NK-92 (cell line): ENCODE results near the gene PPP1R13B.
"Not testable (repeated sequence)": the region's sequence is repeated elsewhere in the genome, so short reads cannot be mapped to it uniquely, and the experiment has no call there.

Source experiments
- DNase-seq: peaks from one replicate; lab custom pipeline; 2025; ENCODE audit not compliant: unreplicated experiment; lab: John Stamatoyannopoulos, UW

The PPP1R13B gene

GRCh38 chr14:103802356-103802755 lies 45.0 kb downstream of the PPP1R13B start:
- DNase-seq = no peak

GRCh38 chr14:103801459-103801858 lies 45.9 kb downstream of the PPP1R13B start:
- DNase-seq = no peak

GRCh38 chr14:103793192-103793591 lies 54.2 kb downstream of the PPP1R13B start:
- not testable (repeated sequence) for DNase-seq

DNA sequence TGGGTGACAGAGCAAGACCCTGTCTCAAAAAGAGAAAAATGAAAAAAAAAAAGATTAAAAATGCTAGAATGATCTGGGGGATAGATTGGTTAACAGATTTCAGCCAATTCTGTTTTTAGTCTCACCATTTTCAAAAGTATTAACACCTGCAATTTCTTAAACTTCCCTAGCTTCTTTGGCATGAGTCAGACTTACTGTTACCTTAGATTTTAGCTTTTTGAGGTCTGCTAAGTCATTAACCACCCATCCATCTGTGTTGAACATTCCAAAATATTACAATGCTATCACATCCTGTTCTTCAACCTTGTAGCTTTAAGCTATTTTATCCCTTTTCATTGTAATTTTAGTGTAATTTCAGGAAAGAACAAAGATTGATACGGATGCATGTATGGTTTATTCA lies 59.3 kb downstream of the PPP1R13B start:
- DNase-seq = no peak

DNA sequence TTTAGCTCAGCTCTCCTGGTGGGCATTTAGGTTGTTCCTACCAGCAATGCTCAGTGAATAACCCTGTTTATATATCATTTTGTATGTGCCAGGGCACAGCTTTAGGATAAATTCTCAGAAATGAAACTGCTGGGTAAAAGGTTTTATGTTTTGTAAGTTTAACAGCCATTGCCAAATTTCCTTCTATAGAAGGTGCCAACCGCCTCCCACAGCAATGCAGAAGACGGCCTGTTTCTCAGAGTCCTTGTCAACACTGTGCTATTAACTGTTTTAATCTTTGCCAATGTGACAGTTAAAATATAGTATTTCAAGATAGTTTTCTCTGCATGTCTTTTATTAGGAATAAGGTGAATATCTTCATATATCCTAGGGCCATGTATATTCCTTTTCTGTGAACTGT lies 65.0 kb downstream of the PPP1R13B start:
- no peak for DNase-seq

DNA sequence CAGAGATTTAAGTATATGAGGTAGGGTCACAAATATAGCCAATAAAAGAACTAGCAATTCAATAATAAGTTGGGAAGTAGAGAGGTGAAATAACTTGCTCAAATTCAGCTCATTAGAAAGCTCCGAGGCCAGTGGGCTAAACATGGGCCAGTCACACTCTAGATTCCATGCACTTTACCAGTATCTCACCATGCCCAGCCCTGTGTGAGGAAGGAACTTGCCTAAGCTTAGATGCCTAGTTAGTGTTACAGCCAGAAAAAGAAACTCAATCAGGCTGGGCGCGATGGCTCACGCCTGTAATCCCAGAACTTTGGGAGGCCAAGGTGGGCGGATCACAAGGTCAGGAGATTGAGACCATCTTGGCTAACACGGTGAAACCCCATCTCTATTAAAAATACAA lies 71.1 kb downstream of the PPP1R13B start:
- DNase-seq = not testable (repeated sequence)

GRCh38 chr14:103775506-103775905 lies 71.9 kb downstream of the PPP1R13B start:
- no peak for DNase-seq

DNA sequence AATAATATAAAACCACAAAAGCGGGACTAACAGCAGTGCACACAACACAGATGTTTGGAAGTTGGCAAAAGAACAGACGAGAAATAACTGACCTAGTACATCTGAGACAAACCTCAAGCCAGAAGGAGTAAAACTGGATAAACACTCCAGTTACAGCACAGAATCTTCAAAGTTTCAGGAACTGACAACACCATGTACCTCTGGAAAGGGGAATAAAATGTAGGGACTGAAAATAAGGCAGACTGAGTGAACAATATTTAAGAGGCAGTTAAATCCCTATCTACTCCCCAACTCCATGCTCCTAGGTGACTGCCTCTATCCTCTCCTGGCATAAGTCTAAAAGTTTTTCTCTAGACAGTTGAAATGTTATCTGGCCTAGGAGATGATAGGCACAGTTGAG lies 73.9 kb downstream of the PPP1R13B start:
- DNase-seq = no peak

DNA sequence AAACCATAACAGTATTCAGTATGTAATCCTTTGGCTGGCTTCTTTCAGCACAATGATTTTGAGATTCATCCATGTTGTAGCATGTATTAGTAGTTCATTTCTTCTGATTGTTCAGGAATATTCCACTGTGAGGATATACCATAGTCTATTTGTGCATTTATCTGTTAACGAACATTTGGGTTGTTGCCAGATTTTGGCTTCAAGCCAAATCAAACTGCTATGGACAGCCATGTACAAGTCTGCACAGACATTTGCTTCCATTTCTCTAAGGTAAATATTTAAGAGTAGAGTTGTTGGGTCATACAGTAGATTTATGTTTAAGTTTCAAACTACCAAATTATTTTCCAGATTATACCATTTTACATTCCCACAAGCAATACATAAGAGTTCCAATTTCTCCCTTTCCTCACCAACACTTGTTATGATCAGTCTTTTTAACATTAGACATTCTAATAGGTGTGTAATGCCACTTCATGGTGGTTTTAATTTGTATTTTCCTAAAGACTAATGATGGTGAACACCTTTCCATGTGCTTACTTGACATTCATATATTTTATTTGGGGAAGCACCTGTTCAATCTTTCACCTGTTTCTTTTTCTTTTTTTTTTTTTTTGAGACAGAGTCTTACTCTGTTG lies 75.2 kb downstream of the PPP1R13B start:
- DNase-seq = no peak

DNA sequence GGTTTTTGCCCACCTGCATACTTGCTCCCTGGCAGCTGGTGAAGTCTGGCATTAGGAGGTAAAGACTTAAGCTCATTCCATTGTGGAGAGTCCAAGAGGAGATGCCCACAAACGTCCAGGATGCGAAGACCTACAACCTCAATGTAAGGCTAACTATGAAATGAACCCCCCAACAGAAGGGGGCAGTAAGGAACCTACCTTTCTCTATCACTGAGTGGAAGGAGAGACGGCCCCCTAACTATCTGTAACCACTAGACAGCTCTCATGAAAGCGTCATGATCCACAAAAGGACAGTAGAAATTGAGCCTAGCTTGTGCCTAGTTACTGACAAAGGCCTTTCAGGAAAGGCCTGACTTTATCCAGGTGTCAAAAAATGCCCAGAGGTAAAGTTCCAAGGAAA lies 76.5 kb downstream of the PPP1R13B start:
- DNase-seq = no peak

- no peak for DNase-seq
Observed at GRCh38 chr14:103770500-103770899, 76.9 kb downstream of the PPP1R13B start.

DNA sequence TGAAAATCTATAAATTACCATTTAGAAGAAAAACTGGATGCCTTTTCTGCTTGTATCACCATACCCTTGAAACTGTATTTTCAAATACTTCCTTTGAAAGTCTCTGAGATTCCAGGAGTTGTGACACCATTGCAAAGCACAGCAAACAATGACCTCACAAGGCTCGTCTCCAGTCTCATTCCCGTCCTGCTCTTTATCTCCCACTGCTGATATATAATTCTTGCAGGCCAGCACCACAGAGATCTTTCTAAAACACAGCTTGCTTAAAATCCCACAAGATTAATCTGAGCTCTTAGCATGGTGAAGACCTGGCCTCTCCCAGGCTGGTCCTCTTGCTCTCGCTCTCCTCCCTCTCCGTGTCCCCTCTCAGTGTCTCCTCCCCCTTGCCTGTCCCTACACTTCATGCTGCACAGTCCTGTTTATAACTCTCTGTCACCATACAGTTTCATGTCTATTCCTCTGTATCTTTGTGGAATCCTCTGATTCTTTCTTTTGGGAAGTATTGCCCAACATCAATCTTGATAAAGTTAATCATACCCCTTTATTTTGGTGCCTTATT lies 80.0 kb downstream of the PPP1R13B start:
- no peak for DNase-seq

DNA sequence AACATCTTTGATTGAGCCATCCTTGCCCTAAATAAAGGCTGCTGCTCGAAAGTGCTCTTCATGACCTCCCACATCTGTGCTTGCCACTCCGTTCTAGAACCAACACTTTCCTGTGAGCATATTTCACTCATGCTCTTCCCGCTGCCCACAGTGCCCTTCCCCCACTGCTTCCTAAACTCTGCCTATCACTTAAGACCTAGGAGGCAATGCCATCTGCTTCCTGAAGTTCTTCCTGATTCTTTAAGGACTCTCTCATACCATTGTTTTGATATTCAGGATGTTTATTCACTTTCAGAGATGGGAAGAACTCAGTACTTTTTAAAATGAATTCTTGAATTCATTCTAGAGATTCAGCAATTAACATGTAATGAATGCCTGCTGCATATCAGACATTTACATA lies 81.8 kb downstream of the PPP1R13B start:
- no peak for DNase-seq

- no peak for DNase-seq
Observed at GRCh38 chr14:103763730-103764488, 83.5 kb downstream of the PPP1R13B start.

GRCh38 chr14:103762541-103762940 lies 84.8 kb downstream of the PPP1R13B start:
- DNase-seq = no peak

DNA sequence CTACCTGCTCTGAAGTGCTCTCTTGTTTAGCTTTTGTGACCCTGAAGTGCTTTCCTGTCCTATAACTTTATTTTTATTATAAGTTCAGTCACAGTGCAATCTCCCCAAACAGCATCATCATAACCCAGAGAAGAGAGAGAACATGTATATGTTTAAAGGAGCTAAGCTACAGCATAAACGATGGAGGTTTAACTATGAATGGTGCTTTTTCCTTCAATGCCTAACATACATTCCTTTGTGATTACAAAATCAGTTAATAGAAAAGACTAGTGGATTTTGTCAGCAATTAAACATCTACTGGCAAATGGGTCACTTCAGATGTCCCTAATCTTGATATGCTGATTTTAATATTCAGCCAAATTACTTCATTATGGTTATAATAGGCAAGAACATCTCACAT lies 85.3 kb downstream of the PPP1R13B start:
- no peak for DNase-seq

DNA sequence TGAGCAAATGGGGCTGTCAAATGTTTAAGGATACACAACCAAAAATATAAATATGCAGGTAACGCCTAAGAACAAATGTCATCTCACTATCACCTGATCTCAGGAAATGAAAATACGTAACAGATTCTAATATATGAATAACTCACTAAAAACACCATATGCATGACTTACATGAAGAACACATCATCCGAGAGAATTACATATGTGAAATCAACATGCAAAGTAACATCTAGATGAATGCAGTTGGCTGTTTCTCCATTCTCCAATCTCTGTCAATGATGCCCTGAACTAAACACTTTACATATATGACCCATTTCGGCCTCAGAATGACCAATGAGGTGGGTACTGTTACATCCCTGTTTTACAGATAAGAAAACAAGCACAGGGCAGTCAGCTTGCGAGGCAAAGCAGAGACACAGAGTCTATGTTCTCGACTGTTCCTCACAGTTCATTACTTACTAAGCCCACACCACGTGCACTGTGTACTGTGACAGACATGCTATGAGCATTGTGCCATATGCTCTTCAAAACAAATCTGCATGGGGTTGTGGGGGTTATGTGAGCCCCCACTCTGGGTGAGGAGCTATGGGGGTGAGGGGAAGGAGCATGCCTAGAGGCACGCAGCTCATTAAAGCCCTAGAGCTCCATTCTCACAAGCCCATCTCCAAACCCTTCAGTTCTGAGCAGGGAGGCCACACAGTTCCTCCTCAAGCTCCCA lies 89.2 kb downstream of the PPP1R13B start:
- no peak for DNase-seq

DNA sequence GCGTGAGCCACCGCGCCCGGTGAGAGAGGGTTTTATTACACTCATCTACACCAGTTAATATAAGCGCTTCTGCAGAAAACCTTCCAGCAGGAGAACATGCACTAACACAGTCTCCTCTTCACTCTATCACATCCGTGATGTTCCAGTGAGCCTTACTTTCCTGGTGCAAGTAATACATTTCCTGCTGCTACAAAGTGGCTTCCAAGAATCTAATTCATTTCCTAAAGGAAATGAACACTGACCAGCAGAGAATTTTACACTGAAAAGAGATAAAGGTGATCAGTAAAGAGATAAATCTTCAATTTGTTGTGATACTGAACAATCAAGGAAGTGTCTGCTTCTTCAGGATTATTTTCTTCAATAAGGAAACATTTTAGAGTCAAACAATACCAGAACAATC lies 92.3 kb downstream of the PPP1R13B start:
- DNase-seq = no peak

DNA sequence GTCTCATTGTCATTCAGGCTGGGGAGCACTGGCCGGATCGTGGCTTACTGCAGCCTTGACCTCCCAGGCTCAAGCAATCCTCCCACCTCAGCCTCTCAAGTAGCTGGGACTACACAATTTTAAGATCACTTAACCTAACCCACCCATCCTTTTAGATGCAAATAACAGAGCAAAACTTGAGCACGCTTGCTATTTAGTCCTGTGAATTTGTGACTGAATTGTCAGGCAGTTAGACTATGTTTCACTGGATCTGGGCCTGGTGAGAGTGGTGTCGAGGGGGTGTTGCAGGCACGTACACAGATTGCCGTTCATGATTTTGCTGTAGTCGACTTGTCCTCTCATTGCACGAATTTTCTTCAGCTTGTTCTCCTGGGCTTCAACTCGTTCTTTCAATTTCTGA lies 93.6 kb downstream of the PPP1R13B start:
- no peak for DNase-seq

GRCh38 chr14:103749860-103750259 lies 97.5 kb downstream of the PPP1R13B start:
- no peak for DNase-seq

DNA sequence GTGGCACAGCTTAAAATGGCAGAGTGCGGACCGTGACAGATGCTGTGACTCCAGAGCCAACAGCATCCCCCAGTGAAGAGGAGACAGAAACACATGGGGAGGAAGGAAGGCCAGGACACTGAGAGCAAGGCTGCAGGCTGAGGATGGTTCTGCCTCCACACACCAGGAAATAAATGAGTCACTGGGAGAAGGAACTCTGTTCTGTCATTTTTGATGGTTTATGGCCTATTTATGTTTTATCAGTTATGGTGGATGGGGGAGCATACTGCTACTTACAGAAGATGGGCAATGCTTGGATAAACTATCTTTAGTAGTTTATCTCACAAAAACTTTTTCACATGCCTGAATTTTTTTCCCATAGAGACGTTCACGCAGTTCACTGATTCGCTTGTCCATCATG lies 97.9 kb downstream of the PPP1R13B start:
- DNase-seq = no peak

DNA sequence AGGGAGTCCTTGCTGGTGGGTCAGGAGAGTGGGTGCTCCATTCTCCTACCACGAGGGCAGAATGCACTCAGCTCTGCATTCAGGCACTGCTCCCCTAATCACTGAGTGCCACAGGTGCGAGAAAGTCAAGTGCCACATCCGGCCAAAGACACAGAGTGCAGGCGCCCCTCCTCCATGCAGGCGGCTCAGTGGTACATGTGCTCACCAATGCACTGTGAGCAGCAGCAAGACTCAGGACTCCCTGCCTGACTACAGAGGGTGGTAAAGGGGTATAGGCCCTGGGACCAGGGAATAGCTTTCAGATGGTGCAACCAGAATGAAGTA lies 98.9 kb downstream of the PPP1R13B start:
- DNase-seq = peak; percentile 23
